ENCODE measurements around the gene HSPBAP1. TPM values are rescaled to one million over a fixed set of nuclear protein-coding genes. Genes with fewer than 3 reads are reported as not detected.

The HSPBAP1 gene
- total and polyA plus RNA-seq, 7 donors = 4.8 to 24.7 (median 17.6) TPM

- WGBS, 3 donors = 83 to 90% (median 84%) methylated on average over 7 of the region's 7 CpGs
- Histone ChIP-seq H3K27ac (no peak overlapping the region), H3K27me3 (ENCODE audit: insufficient read depth in 3 of 3, low read length in 2 of 3) (no peaks in the 10 kb centered on the region), H3K4me1 (no peaks in the 10 kb centered on the region), H3K36me3 (ENCODE audit: insufficient read depth in 1 of 2, low read depth in 1 of 2) (peaks cover 2 to 83% of the 10 kb centered on the region in 2 donors), H3K4me3 (no peak overlapping the region), H3K9me3 (no peaks in the 10 kb centered on the region)
- intact Hi-C loops (cut with DNase I) = no loop called here
- TF ChIP-seq CTCF (IDR thresholded peaks at IDR 0.05) = no peak
- ATAC-seq (no peak), DNase-seq (no peak)
Observed at GRCh38 chr3:122694966-122695365, 98.7 kb downstream of the HSPBAP1 start.

- no peak overlapping the region for H3K4me3 ChIP-seq
- DNase-seq (no peak), ATAC-seq (no peak)
- H3K27ac ChIP-seq = no peak overlapping the region
- WGBS, 3 donors = 92 to 97% (median 93%) methylated on average over 3 of the region's 3 CpGs
- no peaks in the 10 kb centered on the region for H3K4me1 ChIP-seq
- intact Hi-C loops (cut with DNase I) = no loop called here
- peaks cover 2 to 64% of the 10 kb centered on the region in 2 donors for H3K36me3 ChIP-seq (ENCODE audit: insufficient read depth in 1 of 2, low read depth in 1 of 2)
- TF ChIP-seq CTCF (IDR thresholded peaks at IDR 0.05) = no peak
- H3K9me3 ChIP-seq = no peaks in the 10 kb centered on the region
- no peaks in the 10 kb centered on the region for H3K27me3 ChIP-seq (ENCODE audit: insufficient read depth in 3 of 3, low read length in 2 of 3)
Observed at GRCh38 chr3:122692674-122693073, 101.0 kb downstream of the HSPBAP1 start.

- ATAC-seq = no peak
- peaks cover 5 to 59% of the 10 kb centered on the region in 2 donors for H3K36me3 ChIP-seq (ENCODE audit: insufficient read depth in 1 of 2, low read depth in 1 of 2)
- TF ChIP-seq CTCF (IDR thresholded peaks at IDR 0.05) = no peak
- 90 to 93% (median 93%) methylated on average over 4 of the region's 4 CpGs for WGBS, 3 donors
- intact Hi-C loops (cut with DNase I) = no loop called here
- H3K9me3 ChIP-seq = no peaks in the 10 kb centered on the region
- DNase-seq = no peak
- no peaks in the 10 kb centered on the region for H3K27me3 ChIP-seq (ENCODE audit: insufficient read depth in 3 of 3, low read length in 2 of 3)
- no peak overlapping the region for H3K27ac ChIP-seq
- H3K4me3 ChIP-seq = no peak overlapping the region
- no peaks in the 10 kb centered on the region for H3K4me1 ChIP-seq
Observed at GRCh38 chr3:122691195-122691594, 102.4 kb downstream of the HSPBAP1 start.

GRCh38 chr3:122690096-122690495, 103.5 kb downstream of the HSPBAP1 start:
- no peak for TF ChIP-seq CTCF (IDR thresholded peaks at IDR 0.05)
- intact Hi-C loops (cut with DNase I) = no loop called here
- no peak overlapping the region for H3K27ac ChIP-seq
- H3K4me3 ChIP-seq = no peak overlapping the region
- no peak for ATAC-seq
- peaks cover 5 to 59% of the 10 kb centered on the region in 2 donors for H3K36me3 ChIP-seq (ENCODE audit: insufficient read depth in 1 of 2, low read depth in 1 of 2)
- H3K27me3 ChIP-seq (ENCODE audit: insufficient read depth in 3 of 3, low read length in 2 of 3) = no peaks in the 10 kb centered on the region
- no peak for DNase-seq
- H3K9me3 ChIP-seq = no peaks in the 10 kb centered on the region
- WGBS, 3 donors = 92 to 95% (median 94%) methylated on average over 1 of the region's 1 CpG
- H3K4me1 ChIP-seq = no peaks in the 10 kb centered on the region

Other genes with a start within 250 kb of the HSPBAP1 start
- 10 to 100 TPM in 3 of 4 donors, 1 to 10 TPM in 1; 8.9 to 18.9 (median 12.6) TPM for gene PARP9, start 229.5 kb downstream of the HSPBAP1 start, total RNA-seq
- gene PARP9, start 229.5 kb downstream of the HSPBAP1 start, polyA plus RNA-seq = 10 to 100 TPM in 1 of 3 donors, 1 to 10 TPM in 2; 6.5 to 12.3 (median 7.8) TPM
- gene DTX3L, start 229.5 kb downstream of the HSPBAP1 start, total RNA-seq = 10 to 100 TPM; 11.5 to 26.6 (median 12.2) TPM
- gene DTX3L, start 229.5 kb downstream of the HSPBAP1 start, polyA plus RNA-seq = 1 to 10 TPM; 3.1 to 9.8 (median 3.5) TPM
- 1 to 10 TPM in 1 of 4 donors, under 1 TPM in 3; 0.18 to 1.0 (median 0.73) TPM for gene PARP15, start 216.2 kb downstream of the HSPBAP1 start, total RNA-seq
- gene PARP15, start 216.2 kb downstream of the HSPBAP1 start, polyA plus RNA-seq = under 1 TPM; 0.11 to 0.34 (median 0.25) TPM
- 1 to 10 TPM; 6.0 to 10.0 (median 8.6) TPM for gene PARP14, start 113.0 kb downstream of the HSPBAP1 start, total RNA-seq
- gene PARP14, start 113.0 kb downstream of the HSPBAP1 start, polyA plus RNA-seq = 1 to 10 TPM; 2.2 to 5.5 (median 3.3) TPM
- 10 to 100 TPM; 12.5 to 44.2 (median 26.9) TPM for gene SLC49A4, start 1.2 kb upstream of the HSPBAP1 start, total RNA-seq
- 10 to 100 TPM; 15.1 to 21.8 (median 21.1) TPM for gene SLC49A4, start 1.2 kb upstream of the HSPBAP1 start, polyA plus RNA-seq
- 1 to 10 TPM in 1 of 4 donors, under 1 TPM in 3; 0.08 to 1.1 (median 0.33) TPM for gene SEMA5B, start 233.9 kb upstream of the HSPBAP1 start, total RNA-seq
- gene SEMA5B, start 233.9 kb upstream of the HSPBAP1 start, polyA plus RNA-seq = under 1 TPM; 0.43 to 0.59 (median 0.48) TPM

All from psoas muscle (tissue), 8 donors.